NT2/D1 (cell line): ENCODE results near the gene TRIP6.

Experiments used
- YY1 ChIP-seq: IDR thresholded peaks from 2 replicates; pipeline ENCODE4 v1.6.1; 2011; ENCODE audit not compliant: insufficient read length, insufficient read depth
- ZNF274 ChIP-seq: IDR thresholded peaks from 2 replicates; pipeline ENCODE4 v1.6.1; 2011; ENCODE audit warnings: mild to moderate bottlenecking, low read depth, low read length

GRCh38 chr7:100874300-100874576 is 7.1 kb downstream of the TRIP6 start:
- TF ChIP-seq YY1 (no peak), ZNF274 (no peak)
